ENCODE results near the gene METTL3. TPM values are rescaled to one million over a fixed set of nuclear protein-coding genes. Genes with fewer than 3 reads are reported as not detected.

The METTL3 gene
- total and polyA plus RNA-seq, 2 of the 13 experiments (the other 11 are each of a cell fraction or from before 2014, with no cell fraction given), result 123 to 130 TPM

GRCh38 chr14:21528381-21529348, 17.5 kb upstream of the METTL3 start (continued):
- TF ChIP-seq, protein P1, sequence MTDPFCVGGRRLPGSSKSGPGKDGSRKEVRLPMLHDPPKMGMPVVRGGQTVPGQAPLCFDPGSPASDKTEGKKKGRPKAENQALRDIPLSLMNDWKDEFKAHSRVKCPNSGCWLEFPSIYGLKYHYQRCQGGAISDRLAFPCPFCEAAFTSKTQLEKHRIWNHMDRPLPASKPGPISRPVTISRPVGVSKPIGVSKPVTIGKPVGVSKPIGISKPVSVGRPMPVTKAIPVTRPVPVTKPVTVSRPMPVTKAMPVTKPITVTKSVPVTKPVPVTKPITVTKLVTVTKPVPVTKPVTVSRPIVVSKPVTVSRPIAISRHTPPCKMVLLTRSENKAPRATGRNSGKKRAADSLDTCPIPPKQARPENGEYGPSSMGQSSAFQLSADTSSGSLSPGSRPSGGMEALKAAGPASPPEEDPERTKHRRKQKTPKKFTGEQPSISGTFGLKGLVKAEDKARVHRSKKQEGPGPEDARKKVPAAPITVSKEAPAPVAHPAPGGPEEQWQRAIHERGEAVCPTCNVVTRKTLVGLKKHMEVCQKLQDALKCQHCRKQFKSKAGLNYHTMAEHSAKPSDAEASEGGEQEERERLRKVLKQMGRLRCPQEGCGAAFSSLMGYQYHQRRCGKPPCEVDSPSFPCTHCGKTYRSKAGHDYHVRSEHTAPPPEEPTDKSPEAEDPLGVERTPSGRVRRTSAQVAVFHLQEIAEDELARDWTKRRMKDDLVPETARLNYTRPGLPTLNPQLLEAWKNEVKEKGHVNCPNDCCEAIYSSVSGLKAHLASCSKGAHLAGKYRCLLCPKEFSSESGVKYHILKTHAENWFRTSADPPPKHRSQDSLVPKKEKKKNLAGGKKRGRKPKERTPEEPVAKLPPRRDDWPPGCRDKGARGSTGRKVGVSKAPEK (CRISPR knock-in tag; IDR thresholded peaks at IDR 0.05; ENCODE audit: borderline replicate concordance), result no peak
- TF ChIP-seq SALL2 (CRISPR knock-in tag; IDR thresholded peaks at IDR 0.05) (no peak), SNAI1 (CRISPR knock-in tag; IDR thresholded peaks at IDR 0.05; ENCODE audit: borderline replicate concordance) (no peak), FOXM1 (CRISPR knock-in tag; IDR thresholded peaks at IDR 0.05) (no peak), SRSF9 (IDR thresholded peaks at IDR 0.05; ENCODE audit: borderline replicate concordance, insufficient read depth, low read depth, low read length, poor library complexity, severe bottlenecking) (no peak), SP2 (CRISPR knock-in tag; IDR thresholded peaks at IDR 0.05) (no peak), FOXK1 (CRISPR knock-in tag; IDR thresholded peaks at IDR 0.05; ENCODE audit: borderline replicate concordance, low read depth) (peak; percentile 53; the same call in 1 of the 2 replicates), MTF2 (CRISPR knock-in tag; IDR thresholded peaks at IDR 0.05; ENCODE audit: borderline replicate concordance) (no peak), ZFP37 (CRISPR knock-in tag; IDR thresholded peaks at IDR 0.05; ENCODE audit: borderline replicate concordance) (no peak), EED (CRISPR knock-in tag; IDR thresholded peaks at IDR 0.05) (no peak), ZNF17 (CRISPR knock-in tag; IDR thresholded peaks at IDR 0.05) (no peak), NAIF1 (CRISPR knock-in tag; IDR thresholded peaks at IDR 0.05; ENCODE audit: borderline replicate concordance) (0 out of 2 replicates have a peak, but pooled peaks have one; percentile 51), ELF1 (CRISPR knock-in tag; IDR thresholded peaks at IDR 0.05) (peak; percentile 68; the same call in 1 of the 2 replicates), E2F1 (CRISPR knock-in tag; IDR thresholded peaks at IDR 0.05) (no peak), MAFF (IDR thresholded peaks at IDR 0.05; ENCODE audit: low read depth, low read length) (no peak)
- TF ChIP-seq, protein P2, sequence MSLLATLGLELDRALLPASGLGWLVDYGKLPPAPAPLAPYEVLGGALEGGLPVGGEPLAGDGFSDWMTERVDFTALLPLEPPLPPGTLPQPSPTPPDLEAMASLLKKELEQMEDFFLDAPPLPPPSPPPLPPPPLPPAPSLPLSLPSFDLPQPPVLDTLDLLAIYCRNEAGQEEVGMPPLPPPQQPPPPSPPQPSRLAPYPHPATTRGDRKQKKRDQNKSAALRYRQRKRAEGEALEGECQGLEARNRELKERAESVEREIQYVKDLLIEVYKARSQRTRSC (CRISPR knock-in tag; IDR thresholded peaks at IDR 0.05; ENCODE audit: low read depth), result no peak
- TF ChIP-seq, protein P3, sequence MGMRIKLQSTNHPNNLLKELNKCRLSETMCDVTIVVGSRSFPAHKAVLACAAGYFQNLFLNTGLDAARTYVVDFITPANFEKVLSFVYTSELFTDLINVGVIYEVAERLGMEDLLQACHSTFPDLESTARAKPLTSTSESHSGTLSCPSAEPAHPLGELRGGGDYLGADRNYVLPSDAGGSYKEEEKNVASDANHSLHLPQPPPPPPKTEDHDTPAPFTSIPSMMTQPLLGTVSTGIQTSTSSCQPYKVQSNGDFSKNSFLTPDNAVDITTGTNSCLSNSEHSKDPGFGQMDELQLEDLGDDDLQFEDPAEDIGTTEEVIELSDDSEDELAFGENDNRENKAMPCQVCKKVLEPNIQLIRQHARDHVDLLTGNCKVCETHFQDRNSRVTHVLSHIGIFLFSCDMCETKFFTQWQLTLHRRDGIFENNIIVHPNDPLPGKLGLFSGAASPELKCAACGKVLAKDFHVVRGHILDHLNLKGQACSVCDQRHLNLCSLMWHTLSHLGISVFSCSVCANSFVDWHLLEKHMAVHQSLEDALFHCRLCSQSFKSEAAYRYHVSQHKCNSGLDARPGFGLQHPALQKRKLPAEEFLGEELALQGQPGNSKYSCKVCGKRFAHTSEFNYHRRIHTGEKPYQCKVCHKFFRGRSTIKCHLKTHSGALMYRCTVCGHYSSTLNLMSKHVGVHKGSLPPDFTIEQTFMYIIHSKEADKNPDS (CRISPR knock-in tag; IDR thresholded peaks at IDR 0.05), result no peak
- TF ChIP-seq, protein P4, sequence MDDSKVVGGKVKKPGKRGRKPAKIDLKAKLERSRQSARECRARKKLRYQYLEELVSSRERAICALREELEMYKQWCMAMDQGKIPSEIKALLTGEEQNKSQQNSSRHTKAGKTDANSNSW (CRISPR knock-in tag; IDR thresholded peaks at IDR 0.05; ENCODE audit: borderline replicate concordance), result no peak
- TF ChIP-seq, protein P5, sequence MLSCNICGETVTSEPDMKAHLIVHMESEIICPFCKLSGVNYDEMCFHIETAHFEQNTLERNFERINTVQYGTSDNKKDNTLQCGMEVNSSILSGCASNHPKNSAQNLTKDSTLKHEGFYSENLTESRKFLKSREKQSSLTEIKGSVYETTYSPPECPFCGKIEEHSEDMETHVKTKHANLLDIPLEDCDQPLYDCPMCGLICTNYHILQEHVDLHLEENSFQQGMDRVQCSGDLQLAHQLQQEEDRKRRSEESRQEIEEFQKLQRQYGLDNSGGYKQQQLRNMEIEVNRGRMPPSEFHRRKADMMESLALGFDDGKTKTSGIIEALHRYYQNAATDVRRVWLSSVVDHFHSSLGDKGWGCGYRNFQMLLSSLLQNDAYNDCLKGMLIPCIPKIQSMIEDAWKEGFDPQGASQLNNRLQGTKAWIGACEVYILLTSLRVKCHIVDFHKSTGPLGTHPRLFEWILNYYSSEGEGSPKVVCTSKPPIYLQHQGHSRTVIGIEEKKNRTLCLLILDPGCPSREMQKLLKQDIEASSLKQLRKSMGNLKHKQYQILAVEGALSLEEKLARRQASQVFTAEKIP (CRISPR knock-in tag; IDR thresholded peaks at IDR 0.05; ENCODE audit: borderline replicate concordance), result no peak
